Right lobe of liver (tissue), 4 donors: Measurements from ENCODE around the gene GPC5.

Experiments
- CTCF ChIP-seq, 4 donors: fragments of 200-600 bp in 3 of 4; fragments of 450-650 bp in 1 of 4; IDR thresholded peaks; one replicate each; pipeline versions ENCODE4 v1.5.1 to v1.8.0; 2016 to 2022; ENCODE audit warnings: antibody characterized with exemption in 4 of 4, mild to moderate bottlenecking in 2 of 4
- POLR2A ChIP-seq: fragments of 450-650 bp; IDR thresholded peaks from one replicate; pipeline ENCODE4 v1.6.1; 2017; ENCODE audit warnings: antibody characterized with exemption, mild to moderate bottlenecking
- donor health status: DM: no; HTN: no; CAD: no.
- donor health status: DM: no; HTN: no; CAD: no.
- donor health status: DM: no; HTN: yes; CAD: no.

DNA sequence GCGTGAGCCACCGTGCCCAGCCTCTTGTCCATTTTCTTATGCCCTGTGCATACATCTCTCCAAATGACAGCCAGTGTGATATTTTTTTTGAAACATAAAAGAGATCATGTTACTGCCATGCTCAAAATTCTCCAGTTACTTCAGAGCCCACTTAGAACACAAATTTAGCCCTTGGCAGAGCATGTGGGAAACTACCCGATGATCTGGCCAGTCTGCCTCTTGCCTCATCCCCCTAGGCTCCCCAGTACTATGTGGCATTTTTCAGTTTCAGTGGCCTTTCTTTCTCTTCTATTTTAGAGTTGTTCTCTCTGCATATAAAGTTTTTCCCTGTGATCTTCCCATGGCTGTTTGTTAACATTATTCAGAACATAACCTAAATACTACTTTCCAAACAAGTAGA lies 323.0 kb downstream of the GPC5 start:
- TF ChIP-seq CTCF (IDR thresholded peaks at IDR 0.05) (no peak), POLR2A (no peak)
